Heart left ventricle (tissue), 16 donors: ENCODE measurements around the gene PTPRE. TPM values are rescaled to one million over a fixed set of nuclear protein-coding genes. Genes with fewer than 3 reads are reported as not detected.
"Not testable (repeated sequence)": the region's sequence is repeated elsewhere in the genome, so short reads cannot be mapped to it uniquely, and the experiment has no call there.

Experiments used
- ATAC-seq, 4 donors: fragments of 200-7000 bp; cut with Tn5 transposase; one replicate each; pipeline ENCODE4 v1.9.1; 2020 to 2022; ENCODE audit warnings: moderate library complexity in 4 of 4, mild to moderate bottlenecking in 3 of 4, moderate number of reproducible peaks in 1 of 4
- DNase-seq, 5 donors: peaks; one replicate each; pipeline ENCODE4 v3.0.0-alpha.2; 2020
- H3K27ac ChIP-seq, 12 donors: fragments of 200-600 bp; sonication (generic) in 4 of 12; one replicate each; pipeline versions ENCODE4 v1.5.0 to v1.8.0; 2016 to 2022; ENCODE audit warnings: mild to moderate bottlenecking in 2 of 12
- H3K27me3 ChIP-seq, 9 donors: fragments of 200-600 bp; sonication (generic) in 2 of 9; one replicate each; pipeline versions ENCODE4 v1.5.1 to v1.8.0; 2016 to 2022; ENCODE audit warnings: mild to moderate bottlenecking in 3 of 9
- H3K36me3 ChIP-seq, 9 donors: fragments of 200-600 bp; sonication (generic) in 2 of 9; one replicate each; pipeline versions ENCODE4 v1.5.0 to v1.8.0; 2018 to 2022; ENCODE audit warnings: mild to moderate bottlenecking in 2 of 9
- H3K4me1 ChIP-seq, 12 donors: fragments of 200-600 bp; sonication (generic) in 4 of 12; one replicate each; pipeline versions ENCODE4 v1.5.0 to v1.8.0; 2016 to 2022; ENCODE audit warnings: mild to moderate bottlenecking in 3 of 12
- H3K4me3 ChIP-seq, 12 donors: fragments of 200-600 bp; sonication (generic) in 4 of 12; one replicate each; pipeline versions ENCODE4 v1.5.0 to v1.8.0; 2017 to 2022; ENCODE audit warnings: mild to moderate bottlenecking in 9 of 12, moderate library complexity in 4 of 12
- H3K9me3 ChIP-seq, 12 donors: fragments of 200-600 bp; sonication (generic) in 4 of 12; one replicate each; pipeline versions ENCODE4 v1.5.0 to v1.8.0; 2016 to 2022; ENCODE audit warnings: mild to moderate bottlenecking in 1 of 12
- CTCF ChIP-seq, 12 donors: fragments of 200-600 bp; sonication (generic) in 4 of 12; IDR thresholded peaks; one replicate each; pipeline versions ENCODE4 v1.5.0 to v1.8.0; 2018 to 2022; ENCODE audit warnings: antibody characterized with exemption in 12 of 12, mild to moderate bottlenecking in 5 of 12
- POLR2A ChIP-seq, 2 donors: fragments of 450-650 bp; IDR thresholded peaks; one replicate each; pipeline ENCODE4 v1.6.1; 2017; ENCODE audit warnings: antibody characterized with exemption in 2 of 2, mild to moderate bottlenecking in 2 of 2, moderate library complexity in 2 of 2
- WGBS, 4 donors: extraction: QIAGEN DNeasy Blood & Tissue Kit in 2 of 4; methylation state at CpG; one replicate each; pipeline versions ENCODE4 v1.1.5 to v1.1.7; 2013 to 2018; 5-methylcytosine and 5-hydroxymethylcytosine counted together
- intact Hi-C, 10 donors: fragments of 100-400 bp; cut with DNase I; formaldehyde crosslinking; loops; one replicate each; pipeline versions ENCODE4 v1.11.1 to v1.14.2; 2022
- polyA plus RNA-seq, 2 donors: library from polyadenylated mRNA; stranded (reverse); fragments of 200-250 nt; gene quantifications; one replicate each; pipeline ENCODE4 v1.2.3, GENCODE V29; 2013
- total RNA-seq, 9 donors: library from RNA; depleted of rRNA in 2 of 9; stranded (reverse); fragments of >200 nt in 2 of 9; fragmentation: NEBNext Ultra II Directional in 3 of 9; extraction: Animal tissue kit (Norgen Biotek cat#: 25700) in 3 of 9; gene quantifications; one replicate each; pipeline versions ENCODE4 v1.1.0 to v1.2.4, GENCODE V29; 2016 to 2023
- donor health status: ischemic (EF 13 %, LVEDD 7.1; RV severe dilation, severe dysfunction).
- donor health status: healthy with polysubstance abuse.
- donor health status: DM: no; HTN: yes; CAD: no.
- donor health status: DM: no; HTN: no; CAD: no.
- donor health status: ischemic (EF 25% LVEDD 6.9; RV normal size, moderate dysfunction).
- donor health status: ischemic (EF 25% LVEDD 5.7; RV mildly dilated, moderate dysfunction).
- donor health status: healthy.
- donor health status: DM: yes; HTN: yes; CAD: no.
- donor health status: ischemic (EF 35%, LVEDD 5.7; RV mildly dilated, moderate dysfunction).
- donor health status: nonischemic (EF 11% LVEDD 7.7; RV severe dilation, severe dysfunction).
- donor health status: DM: yes; HTN: yes; CAD: no.
- donor health status: PGD.
- donor health status: ischemic (EF 29% LVEDD 5.4; RV normal size, mild dysfunction).
- donor health status: nonischemic (EF 23%, LVEDD 6.1; RV moderate dilation, normal function).

PTPRE gene
- total and polyA plus RNA-seq, 11 donors: 6.9 to 55.0 (median 24.1) TPM

- H3K27ac ChIP-seq: no peak overlapping the region
- ATAC-seq (no peak), DNase-seq (no peak)
- H3K9me3 ChIP-seq: no peaks in the 10 kb centered on the region
- TF ChIP-seq POLR2A (IDR thresholded peaks at IDR 0.05) (no peak), CTCF (IDR thresholded peaks at IDR 0.05) (no peak)
- peaks cover 0 to 7% (median 0%) of the 10 kb centered on the region in 9 donors for H3K27me3 ChIP-seq
- H3K4me3 ChIP-seq: no peak overlapping the region
- H3K36me3 ChIP-seq: peaks cover 0 to 23% (median 19%) of the 10 kb centered on the region in 9 donors
- 42 to 60% (median 58%) methylated on average over 12 of the region's 12 CpGs for WGBS, 4 donors
- intact Hi-C loops: loop anchor here in 2 of 10 donors (10.0 kb wide), 1 partner anchor 57 kb away; no protein-coding TSS in a partner anchor
- H3K4me1 ChIP-seq: no peaks in the 10 kb centered on the region
These were observed 181.2 kb downstream of the PTPRE start for GRCh38 chr10:128087884-128088709.

GRCh38 chr10:128091636-128092210, 184.8 kb downstream of the PTPRE start:
- 73 to 85% (median 75%) methylated on average over 17 of the region's 17 CpGs for WGBS, 4 donors
- DNase-seq (no peak), ATAC-seq (no peak)
- H3K4me3 ChIP-seq: no peak overlapping the region
- TF ChIP-seq POLR2A (IDR thresholded peaks at IDR 0.05): no peak
- TF ChIP-seq CTCF (IDR thresholded peaks at IDR 0.05): no peak
- H3K27me3 ChIP-seq: peaks cover 0 to 7% (median 0%) of the 10 kb centered on the region in 9 donors
- no peaks in the 10 kb centered on the region for H3K9me3 ChIP-seq
- no peaks in the 10 kb centered on the region for H3K4me1 ChIP-seq
- no peak overlapping the region for H3K27ac ChIP-seq
- H3K36me3 ChIP-seq: no peaks in the 10 kb centered on the region
- intact Hi-C loops: loop anchor here in 1 of 10 donors (10.0 kb wide), 1 partner anchor 843 kb away; no protein-coding TSS in a partner anchor

GRCh38 chr10:128092454-128092853, 185.6 kb downstream of the PTPRE start:
- H3K4me3 ChIP-seq: no peak overlapping the region
- intact Hi-C loops: loop anchor here in 1 of 10 donors (10.0 kb wide), 1 partner anchor 842 kb away; no protein-coding TSS in a partner anchor
- H3K27me3 ChIP-seq: peaks cover 0 to 7% (median 0%) of the 10 kb centered on the region in 9 donors
- DNase-seq (no peak), ATAC-seq (no peak)
- H3K9me3 ChIP-seq: no peaks in the 10 kb centered on the region
- no peaks in the 10 kb centered on the region for H3K4me1 ChIP-seq
- TF ChIP-seq POLR2A (IDR thresholded peaks at IDR 0.05): no peak
- no peak for TF ChIP-seq CTCF (IDR thresholded peaks at IDR 0.05)
- H3K27ac ChIP-seq: no peak overlapping the region
- peaks cover 0 to 2% (median 0%) of the 10 kb centered on the region in 9 donors for H3K36me3 ChIP-seq
- WGBS, 4 donors: 83 to 90% (median 87%) methylated on average over 3 of the region's 3 CpGs

GRCh38 chr10:128094596-128094995, 187.7 kb downstream of the PTPRE start:
- H3K4me1 ChIP-seq, H3K27me3 ChIP-seq, H3K4me3 ChIP-seq, H3K9me3 ChIP-seq, H3K27ac ChIP-seq, DNase-seq, ATAC-seq: not testable (repeated sequence)
- H3K36me3 ChIP-seq: peaks cover 0 to 15% (median 0%) of the 10 kb centered on the region in 9 donors
- 96 to 98% (median 97%) methylated on average over 4 of the region's 4 CpGs for WGBS, 4 donors
- intact Hi-C loops: loop anchor here in 1 of 10 donors (10.0 kb wide), 1 partner anchor 840 kb away; no protein-coding TSS in a partner anchor
